ENCODE results near the gene RPS6KL1. TPM values are rescaled to one million over a fixed set of nuclear protein-coding genes. Genes with fewer than 3 reads are reported as not detected.
"Not testable (repeated sequence)": the region's sequence is repeated elsewhere in the genome, so short reads cannot be mapped to it uniquely, and the experiment has no call there.

Gene RPS6KL1
- polyA plus RNA-seq, 1 donor from 2014 or later, result 147 TPM

DNA sequence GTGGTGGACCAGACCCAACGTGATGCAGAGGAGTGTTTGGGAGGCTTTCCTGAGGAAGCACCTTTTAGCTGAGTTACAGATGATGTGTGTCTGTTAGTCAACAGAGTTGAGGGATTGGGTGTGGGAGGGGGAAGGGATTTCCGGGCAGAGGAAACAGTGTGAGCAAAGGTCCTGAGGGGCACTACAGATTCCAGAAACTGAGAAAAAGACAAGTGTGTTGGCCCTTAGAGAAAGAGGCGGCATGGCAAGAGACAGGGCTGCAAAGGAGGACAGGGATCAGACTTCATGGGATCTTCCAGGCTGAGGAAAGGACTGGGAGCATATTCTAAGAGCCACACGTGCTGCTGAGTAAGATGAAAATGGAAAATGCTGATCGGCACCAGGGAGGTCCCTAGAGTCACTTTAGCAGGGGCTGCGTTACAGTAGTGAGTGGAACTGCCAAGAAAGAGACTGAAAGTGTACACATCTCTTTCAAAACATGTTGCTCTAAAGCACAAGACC, 9.4 kb upstream of the RPS6KL1 start:
- H3K79me2 ChIP-seq (replicated peaks; ENCODE audit: insufficient read depth, low read length), result no peaks in the 10 kb centered on the region
- H3K36me3 ChIP-seq (ENCODE audit: insufficient read depth, low read length), result no peaks in the 10 kb centered on the region
- TF ChIP-seq, protein P1, sequence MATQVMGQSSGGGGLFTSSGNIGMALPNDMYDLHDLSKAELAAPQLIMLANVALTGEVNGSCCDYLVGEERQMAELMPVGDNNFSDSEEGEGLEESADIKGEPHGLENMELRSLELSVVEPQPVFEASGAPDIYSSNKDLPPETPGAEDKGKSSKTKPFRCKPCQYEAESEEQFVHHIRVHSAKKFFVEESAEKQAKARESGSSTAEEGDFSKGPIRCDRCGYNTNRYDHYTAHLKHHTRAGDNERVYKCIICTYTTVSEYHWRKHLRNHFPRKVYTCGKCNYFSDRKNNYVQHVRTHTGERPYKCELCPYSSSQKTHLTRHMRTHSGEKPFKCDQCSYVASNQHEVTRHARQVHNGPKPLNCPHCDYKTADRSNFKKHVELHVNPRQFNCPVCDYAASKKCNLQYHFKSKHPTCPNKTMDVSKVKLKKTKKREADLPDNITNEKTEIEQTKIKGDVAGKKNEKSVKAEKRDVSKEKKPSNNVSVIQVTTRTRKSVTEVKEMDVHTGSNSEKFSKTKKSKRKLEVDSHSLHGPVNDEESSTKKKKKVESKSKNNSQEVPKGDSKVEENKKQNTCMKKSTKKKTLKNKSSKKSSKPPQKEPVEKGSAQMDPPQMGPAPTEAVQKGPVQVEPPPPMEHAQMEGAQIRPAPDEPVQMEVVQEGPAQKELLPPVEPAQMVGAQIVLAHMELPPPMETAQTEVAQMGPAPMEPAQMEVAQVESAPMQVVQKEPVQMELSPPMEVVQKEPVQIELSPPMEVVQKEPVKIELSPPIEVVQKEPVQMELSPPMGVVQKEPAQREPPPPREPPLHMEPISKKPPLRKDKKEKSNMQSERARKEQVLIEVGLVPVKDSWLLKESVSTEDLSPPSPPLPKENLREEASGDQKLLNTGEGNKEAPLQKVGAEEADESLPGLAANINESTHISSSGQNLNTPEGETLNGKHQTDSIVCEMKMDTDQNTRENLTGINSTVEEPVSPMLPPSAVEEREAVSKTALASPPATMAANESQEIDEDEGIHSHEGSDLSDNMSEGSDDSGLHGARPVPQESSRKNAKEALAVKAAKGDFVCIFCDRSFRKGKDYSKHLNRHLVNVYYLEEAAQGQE (IDR thresholded peaks at IDR 0.05; ENCODE audit: borderline replicate concordance), result no peak
- peak; percentile 40 for TF ChIP-seq POLR2AphosphoS5 (IDR thresholded peaks at IDR 0.05)
- no peaks in the 10 kb centered on the region for H4K20me1 ChIP-seq (ENCODE audit: insufficient read depth)
- no peaks in the 10 kb centered on the region for H3K9me2 ChIP-seq (ENCODE audit: insufficient read depth, low read length)
- H3K4me2 ChIP-seq (ENCODE audit: low read length), result no peak overlapping the region
- H3K9me3 ChIP-seq (ENCODE audit: low read length), result no peaks in the 10 kb centered on the region
- H3K27me3 ChIP-seq (ENCODE audit: insufficient read depth, low read depth, low read length), result no peaks in the 10 kb centered on the region
- H3K9ac ChIP-seq (ENCODE audit: low read length), result no peak overlapping the region
- no peak overlapping the region for H2AFZ ChIP-seq (ENCODE audit: low read depth, low read length)
- no peak overlapping the region for H3K27ac ChIP-seq (ENCODE audit: low read length)
- no peak overlapping the region for H3K4me3 ChIP-seq (ENCODE audit: low read length)
- no peaks in the 10 kb centered on the region for H3F3A ChIP-seq (ENCODE audit: insufficient read depth, low read length, poor library complexity, severe bottlenecking)

DNA sequence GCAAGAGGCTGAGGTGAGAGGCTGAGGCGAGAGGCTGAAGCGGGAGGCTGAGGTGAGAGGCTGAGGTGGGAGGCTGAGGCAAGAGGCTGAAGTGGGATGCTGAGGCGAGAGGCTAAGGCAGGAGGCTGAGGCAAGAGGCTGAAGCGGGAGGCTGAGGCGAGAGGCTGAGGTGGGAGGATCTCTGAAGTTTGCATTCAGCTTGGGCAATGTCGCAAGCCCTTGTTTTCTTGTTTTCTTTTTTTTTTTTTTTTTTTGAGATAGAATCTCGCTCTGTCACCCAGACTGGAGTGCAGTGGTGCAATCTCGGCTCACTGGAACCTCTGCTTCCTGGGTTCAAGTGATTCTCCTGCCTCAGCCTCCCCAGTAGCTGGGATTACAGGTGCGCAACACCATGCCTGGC, 8.7 kb upstream of the RPS6KL1 start:
- H3K27ac ChIP-seq (ENCODE audit: low read length); H3K27me3 ChIP-seq (ENCODE audit: insufficient read depth, low read depth, low read length): not testable (repeated sequence)

DNA sequence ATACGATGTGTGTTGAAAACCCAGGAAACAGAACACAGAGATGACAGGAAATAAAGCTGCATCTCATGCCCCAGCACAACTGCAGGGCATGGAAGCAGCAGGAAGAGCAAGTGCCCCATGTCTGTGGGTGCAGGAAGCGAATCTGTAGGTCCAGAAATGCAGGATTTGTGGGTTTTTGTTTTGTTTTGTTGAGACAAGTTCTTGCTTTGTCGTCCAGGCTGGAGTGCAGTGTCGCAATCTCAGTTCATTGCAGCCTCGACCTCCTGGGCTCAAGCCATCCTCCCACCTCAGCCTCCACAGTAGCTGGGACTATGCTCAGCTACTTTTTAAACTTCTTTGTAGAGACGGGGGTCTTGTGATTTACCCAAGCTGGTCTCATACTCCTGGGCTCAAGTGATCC, 6.2 kb upstream of the RPS6KL1 start:
- no peak for TF ChIP-seq EP300 (conservative IDR thresholded peaks at IDR 0.05; ENCODE audit: poor library complexity, severe bottlenecking)
- Histone ChIP-seq H4K20me1 (ENCODE audit: insufficient read depth) (no peaks in the 10 kb centered on the region), H3F3A (ENCODE audit: insufficient read depth, low read length, poor library complexity, severe bottlenecking) (no peaks in the 10 kb centered on the region), H3K36me3 (ENCODE audit: insufficient read depth, low read length) (no peaks in the 10 kb centered on the region), H3K4me3 (ENCODE audit: low read length) (no peak overlapping the region), H3K9me3 (ENCODE audit: low read length) (no peaks in the 10 kb centered on the region), H3K27ac (ENCODE audit: low read length) (no peak overlapping the region), H3K4me2 (ENCODE audit: low read length) (no peak overlapping the region), H3K9me2 (ENCODE audit: insufficient read depth, low read length) (no peaks in the 10 kb centered on the region), H2AFZ (ENCODE audit: low read depth, low read length) (no peak overlapping the region), H3K9ac (ENCODE audit: low read length) (no peak overlapping the region), H3K27me3 (ENCODE audit: insufficient read depth, low read depth, low read length) (no peaks in the 10 kb centered on the region), H3K79me2 (replicated peaks; ENCODE audit: insufficient read depth, low read length) (no peaks in the 10 kb centered on the region)

More for the DNA sequence above, 8.7 kb upstream of the RPS6KL1 start:
- not testable (repeated sequence) for H3K79me2 ChIP-seq (replicated peaks; ENCODE audit: insufficient read depth, low read length); H3K4me3 ChIP-seq (ENCODE audit: low read length); H3K9me2 ChIP-seq (ENCODE audit: insufficient read depth, low read length); H3K9ac ChIP-seq (ENCODE audit: low read length); H3K4me2 ChIP-seq (ENCODE audit: low read length); H3K9me3 ChIP-seq (ENCODE audit: low read length); H3F3A ChIP-seq (ENCODE audit: insufficient read depth, low read length, poor library complexity, severe bottlenecking); H4K20me1 ChIP-seq (ENCODE audit: insufficient read depth); H3K36me3 ChIP-seq (ENCODE audit: insufficient read depth, low read length); H2AFZ ChIP-seq (ENCODE audit: low read depth, low read length)

DNA sequence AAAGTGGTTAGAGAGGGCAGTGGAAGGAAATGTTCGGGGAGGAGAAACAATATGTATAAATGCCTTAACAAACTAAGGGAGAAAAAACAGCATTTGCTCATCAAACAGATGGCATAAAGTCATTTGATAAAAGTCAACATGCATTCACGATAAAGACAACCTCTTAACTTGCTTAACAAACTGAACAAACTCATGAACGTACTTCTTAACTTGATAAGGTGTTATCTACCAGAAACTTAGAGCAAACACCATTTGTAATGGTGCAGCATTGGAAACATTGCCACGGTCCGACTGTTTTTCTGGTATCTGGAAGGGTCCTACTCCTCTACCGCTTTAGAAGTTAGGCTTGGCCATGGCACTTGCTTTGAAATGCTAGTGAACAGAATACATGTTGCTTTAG, 4.2 kb upstream of the RPS6KL1 start:
- H3K9me3 ChIP-seq (ENCODE audit: low read length), result no peaks in the 10 kb centered on the region
- no peak overlapping the region for H3K9ac ChIP-seq (ENCODE audit: low read length)
- H3K36me3 ChIP-seq (ENCODE audit: insufficient read depth, low read length), result no peaks in the 10 kb centered on the region
- no peaks in the 10 kb centered on the region for H3K9me2 ChIP-seq (ENCODE audit: insufficient read depth, low read length)
- no peak overlapping the region for H2AFZ ChIP-seq (ENCODE audit: low read depth, low read length)
- H3K4me3 ChIP-seq (ENCODE audit: low read length), result no peak overlapping the region
- H3K79me2 ChIP-seq (replicated peaks; ENCODE audit: insufficient read depth, low read length), result no peaks in the 10 kb centered on the region
- no peaks in the 10 kb centered on the region for H4K20me1 ChIP-seq (ENCODE audit: insufficient read depth)
- TF ChIP-seq MXI1 (conservative IDR thresholded peaks at IDR 0.05; ENCODE audit: poor library complexity, severe bottlenecking), result no peak
- TF ChIP-seq POLR2AphosphoS5 (IDR thresholded peaks at IDR 0.05), result no peak
- TF ChIP-seq TAF1 (IDR thresholded peaks at IDR 0.05; ENCODE audit: low read depth), result no peak
- TF ChIP-seq, protein P2, sequence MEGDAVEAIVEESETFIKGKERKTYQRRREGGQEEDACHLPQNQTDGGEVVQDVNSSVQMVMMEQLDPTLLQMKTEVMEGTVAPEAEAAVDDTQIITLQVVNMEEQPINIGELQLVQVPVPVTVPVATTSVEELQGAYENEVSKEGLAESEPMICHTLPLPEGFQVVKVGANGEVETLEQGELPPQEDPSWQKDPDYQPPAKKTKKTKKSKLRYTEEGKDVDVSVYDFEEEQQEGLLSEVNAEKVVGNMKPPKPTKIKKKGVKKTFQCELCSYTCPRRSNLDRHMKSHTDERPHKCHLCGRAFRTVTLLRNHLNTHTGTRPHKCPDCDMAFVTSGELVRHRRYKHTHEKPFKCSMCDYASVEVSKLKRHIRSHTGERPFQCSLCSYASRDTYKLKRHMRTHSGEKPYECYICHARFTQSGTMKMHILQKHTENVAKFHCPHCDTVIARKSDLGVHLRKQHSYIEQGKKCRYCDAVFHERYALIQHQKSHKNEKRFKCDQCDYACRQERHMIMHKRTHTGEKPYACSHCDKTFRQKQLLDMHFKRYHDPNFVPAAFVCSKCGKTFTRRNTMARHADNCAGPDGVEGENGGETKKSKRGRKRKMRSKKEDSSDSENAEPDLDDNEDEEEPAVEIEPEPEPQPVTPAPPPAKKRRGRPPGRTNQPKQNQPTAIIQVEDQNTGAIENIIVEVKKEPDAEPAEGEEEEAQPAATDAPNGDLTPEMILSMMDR (IDR thresholded peaks at IDR 0.05; ENCODE audit: poor library complexity, severe bottlenecking), result no peak
- TF ChIP-seq EP300 (conservative IDR thresholded peaks at IDR 0.05; ENCODE audit: poor library complexity, severe bottlenecking), result no peak
- no peak for TF ChIP-seq EZH2 (IDR thresholded peaks at IDR 0.05; ENCODE audit: borderline replicate concordance, insufficient read depth, low read length, poor library complexity, severe bottlenecking)
- TF ChIP-seq, protein P1 (IDR thresholded peaks at IDR 0.05; ENCODE audit: borderline replicate concordance), result no peak
- TF ChIP-seq SMC3 (conservative IDR thresholded peaks at IDR 0.05; ENCODE audit: poor library complexity), result no peak
- no peak for TF ChIP-seq RAD21 (conservative IDR thresholded peaks at IDR 0.05)
- H3F3A ChIP-seq (ENCODE audit: insufficient read depth, low read length, poor library complexity, severe bottlenecking), result no peaks in the 10 kb centered on the region
- H3K4me2 ChIP-seq (ENCODE audit: low read length), result no peak overlapping the region
- H3K27me3 ChIP-seq (ENCODE audit: insufficient read depth, low read depth, low read length), result no peaks in the 10 kb centered on the region
- no peak overlapping the region for H3K27ac ChIP-seq (ENCODE audit: low read length)
